K562 (cell line): ENCODE results near the gene HAP1. TPM values are rescaled to one million over a fixed set of nuclear protein-coding genes. Genes with fewer than 3 reads are reported as not detected.

Source experiments
- ATAC-seq: fragments of 200-7000 bp; cut with Tn5 transposase; 3 replicates; pipeline ENCODE4 v1.9.1; 2020; ENCODE audit warnings: moderate library complexity
- BruUV-seq: library from RNA; stranded (reverse); fragments of 400-500 nt; replicated peaks from 2 replicates; lab custom pipeline; 2021; lab: Mats Ljungman, UMichigan
- CTCF ChIA-PET: fragments of 300-600 bp; formaldehyde crosslinking; extraction: SDS; loops from one replicate; lab custom pipeline; 2021; ENCODE audit warnings: low intra/inter-chr PET ratio; lab: Yijun Ruan, JAX
- POLR2A ChIA-PET: fragments of 300-600, 350-650 bp; sonication (Branson Sonifier 250); formaldehyde crosslinking; extraction: SDS; loops from one replicate; lab custom pipeline; 2021; ENCODE audit warnings: antibody characterized with exemption, inconsistent platforms; lab: Yijun Ruan, JAX
- DNase-seq, 4 experiments: peaks; one replicate each; pipeline versions ENCODE4 v3.0.0 to v3.0.0-alpha.2; 2011 to 2018; ENCODE audit warnings: low spot score in 3 of 4, mixed read lengths in 3 of 4; ENCODE audit errors: extremely low read depth in 1 of 4
- FAIRE-seq: peaks from 2 replicates; lab custom pipeline; 2011; peaks lifted over from hg19 to GRCh38; lab: Jason Lieb, UNC
- H2AFZ ChIP-seq: 2 replicates; pipeline ENCODE4 v1.6.0; 2011; ENCODE audit warnings: low read depth, low read length, control low read depth, inconsistent platforms
- H3K27ac ChIP-seq: fragments of 200-600 bp; 3 replicates; pipeline ENCODE4 v1.8.0; 2011; ENCODE audit warnings: low read depth, mild to moderate bottlenecking, control low read depth, inconsistent platforms, low read length, moderate library complexity, mixed read lengths; ENCODE audit errors: extremely low read depth
- H3K27me3 ChIP-seq, 2 experiments: fragments of 300-600 bp in 1 of 2; 2 replicates in 1 of 2; 3 replicates in 1 of 2; pipeline versions ENCODE4 v1.6.0 to v1.8.0; 2011; ENCODE audit warnings: inconsistent platforms in 2 of 2, low read length in 2 of 2, mild to moderate bottlenecking in 1 of 2, mixed read lengths in 1 of 2, moderate library complexity in 1 of 2; ENCODE audit not compliant: control insufficient read depth in 2 of 2, insufficient read depth in 2 of 2
- H3K36me3 ChIP-seq: fragments of 300-600 bp; 3 replicates; pipeline ENCODE4 v1.8.0; 2011; ENCODE audit warnings: mild to moderate bottlenecking, low read length, inconsistent platforms; ENCODE audit not compliant: control insufficient read depth, insufficient read depth
- H3K4me1 ChIP-seq, 2 experiments: fragments of 200-600 bp in 1 of 2; replicated peaks in 1 of 2; 2 replicates in 1 of 2; 3 replicates in 1 of 2; pipeline versions ENCODE4 v1.5.1 to v1.8.0; 2011; ENCODE audit warnings: inconsistent platforms in 2 of 2, low read length in 2 of 2, mild to moderate bottlenecking in 1 of 2, mixed read lengths in 1 of 2, moderate library complexity in 1 of 2; ENCODE audit not compliant: control insufficient read depth in 2 of 2, insufficient read depth in 2 of 2
- H3K4me2 ChIP-seq: 2 replicates; pipeline ENCODE4 v1.6.1; 2011; ENCODE audit warnings: low read length, control low read depth, inconsistent platforms, mixed read lengths; ENCODE audit not compliant: insufficient read depth
- H3K4me3 ChIP-seq: fragments of 200-600 bp; sonication (generic), shearing (Covaris generic); 2 replicates; pipeline ENCODE4 v1.5.1; 2016; ENCODE audit warnings: control low read depth, inconsistent platforms
- H3K79me2 ChIP-seq: fragments of 200-600 bp; 3 replicates; pipeline ENCODE4 v1.8.0; 2011; ENCODE audit warnings: low read length, inconsistent platforms; ENCODE audit not compliant: control insufficient read depth, insufficient read depth
- H3K9ac ChIP-seq, 2 experiments: 2 replicates each; pipeline versions ENCODE4 v1.6.0 to v1.6.1; 2011; ENCODE audit warnings: low read depth in 2 of 2, low read length in 2 of 2, control low read depth in 1 of 2, inconsistent platforms in 1 of 2, mild to moderate bottlenecking in 1 of 2, mixed read lengths in 1 of 2; ENCODE audit not compliant: insufficient read depth in 1 of 2
- H3K9me1 ChIP-seq: one replicate; pipeline ENCODE4 v1.6.0; 2011; ENCODE audit warnings: inconsistent platforms, mild to moderate bottlenecking, low read length, moderate library complexity; ENCODE audit not compliant: control insufficient read depth, insufficient read depth
- H3K9me3 ChIP-seq: replicated peaks from 2 replicates; pipeline ENCODE4 v1.5.1; 2011; ENCODE audit warnings: low read depth, low read length, inconsistent platforms; ENCODE audit not compliant: control insufficient read depth, insufficient read depth
- H4K20me1 ChIP-seq: replicated peaks from 2 replicates; pipeline ENCODE4 v1.6.1; 2011; ENCODE audit warnings: low read length, inconsistent platforms, mixed read lengths; ENCODE audit not compliant: control insufficient read depth, insufficient read depth
- FOXK2 ChIP-seq, 2 experiments: fragments of 450-650 bp; IDR thresholded peaks in 1 of 2; conservative IDR thresholded peaks in 1 of 2; 2 replicates each; pipeline ENCODE4 v1.6.1; 2016; ENCODE audit warnings: low read depth in 2 of 2, mild to moderate bottlenecking in 1 of 2
- MAFF ChIP-seq: IDR thresholded peaks from 2 replicates; pipeline ENCODE4 v1.6.1; 2012; ENCODE audit warnings: low read length, improper control_type of control experiment
- MAFG ChIP-seq: fragments of 450-650 bp; conservative IDR thresholded peaks from 2 replicates; pipeline ENCODE4 v1.6.1; 2016; ENCODE audit warnings: missing genetic modification characterization, missing compliant biosample characterization
- RNF2 ChIP-seq: sonication (generic); IDR thresholded peaks from 2 replicates; pipeline ENCODE4 v1.6.1; 2016
- RUNX1 ChIP-seq: sonication (generic); IDR thresholded peaks from 2 replicates; pipeline ENCODE4 v1.6.1; 2016; ENCODE audit warnings: antibody characterized with exemption, low read depth
- SMARCC2 ChIP-seq: fragments of 450-650 bp; IDR thresholded peaks from 2 replicates; pipeline ENCODE4 v1.6.1; 2017; ENCODE audit warnings: antibody characterized with exemption, moderate library complexity, mild to moderate bottlenecking, low read depth
- SRSF3 ChIP-seq: fragments of 200-400 bp; formaldehyde crosslinking; IDR thresholded peaks from 2 replicates; pipeline ENCODE4 v1.6.1; 2016; ENCODE audit warnings: mild to moderate bottlenecking, low read length, moderate library complexity; ENCODE audit not compliant: insufficient read depth
- TAF7 ChIP-seq: fragments of 450-650 bp; IDR thresholded peaks from 2 replicates; pipeline ENCODE4 v1.6.1; 2016; ENCODE audit warnings: missing genetic modification characterization, missing compliant biosample characterization
- ZBTB8A ChIP-seq: fragments of 450-650 bp; IDR thresholded peaks from 2 replicates; pipeline ENCODE4 v1.6.1; 2018; ENCODE audit warnings: mild to moderate bottlenecking, moderate library complexity; ENCODE audit not compliant: partially characterized antibody
- WGBS: fragments of 100-300 bp; shearing (Covaris generic); methylation state at CpG from one replicate; pipeline ENCODE4 v1.1.6; 2016; ENCODE audit warnings: low coverage, mixed read lengths; ENCODE audit not compliant: insufficient coverage; ENCODE audit errors: missing lambda C conversion rate; 5-methylcytosine and 5-hydroxymethylcytosine counted together
- in situ Hi-C: fragments of 300-500 bp; cut with MboI; formaldehyde crosslinking; loops from 4 replicates; pipeline ENCODE4 v1.15.0; 2018; ENCODE audit warnings: inconsistent platforms, mixed read lengths
- intact Hi-C: fragments of 100-400 bp; cut with micrococcal nuclease; formaldehyde crosslinking; loops from 2 replicates; pipeline ENCODE4 v1.14.2; 2022
- polyA plus RNA-seq, 8 experiments: library from polyadenylated mRNA; depleted of rRNA in 4 of 8; stranded (reverse) in 5 of 8; unstranded in 3 of 8; fragments of >200 nt; fragmentation: Nextera tagmentation in 2 of 8; fragmentation: Illumina TruSeq in 1 of 8; extraction: Ambion mirVana in 2 of 8; extraction: Trizol in 1 of 8; gene quantifications; 2 replicates each; pipeline versions ENCODE4 v1.2.1 to v1.2.3, GENCODE V29; 2011 to 2014; ENCODE audit warnings: inconsistent platforms in 1 of 8, missing spikeins in 1 of 8
- total RNA-seq, 7 experiments: library from RNA; depleted of rRNA in 6 of 7; stranded (reverse); fragments of >200 nt in 6 of 7; fragmentation: Illumina TruSeq in 2 of 7; extraction: Trizol in 2 of 7; gene quantifications; 2 replicates each; pipeline versions ENCODE4 v1.2.1 to v1.2.3, GENCODE V29; 2011 to 2021; ENCODE audit warnings: low replicate concordance in 1 of 7
- TF ChIP-seq, protein P1 (sequence below): fragments of 150-350 bp; conservative IDR thresholded peaks from 2 replicates; pipeline ENCODE4 v1.6.1; 2014; ENCODE audit warnings: low read length

HAP1 gene
- total and polyA plus RNA-seq, 9 of the 15 experiments (the other 6 are each of a cell fraction or from before 2014, with no cell fraction given) = under 0.01 to 0.09 (median 0.04) TPM; not detected in 6

DNA sequence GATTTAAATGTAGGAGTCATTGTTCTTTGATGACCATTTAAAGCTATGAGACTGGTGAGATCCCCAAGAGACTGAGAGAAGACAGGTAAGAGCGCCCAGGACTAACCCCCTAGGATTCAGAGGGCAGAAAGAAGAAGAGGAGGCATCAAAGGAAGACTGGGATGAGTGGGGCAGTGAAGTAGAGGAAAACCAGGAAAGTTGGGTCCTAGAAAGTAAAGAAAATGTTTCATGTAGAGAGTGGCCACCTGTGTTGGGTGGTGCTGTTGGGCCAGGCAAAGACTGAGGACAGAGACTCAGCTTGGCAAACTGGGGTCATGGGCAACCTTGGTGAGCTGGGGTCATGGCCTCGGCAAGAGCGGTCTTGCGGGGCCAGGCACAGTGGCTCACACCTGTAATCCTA is 1.3 kb upstream of the HAP1 start:
- in situ Hi-C loops = loop anchor here (5.0 to 25.0 kb wide), 4 partner anchors 67 to 377 kb away; partner anchors contain the start of genes DHX58, HSPB9 and KAT2A
- H3K79me2 ChIP-seq = no peaks in the 10 kb centered on the region
- intact Hi-C loops = loop anchor here (5.0 kb wide), 1 partner anchor 152 kb away; no protein-coding TSS in a partner anchor

DNA sequence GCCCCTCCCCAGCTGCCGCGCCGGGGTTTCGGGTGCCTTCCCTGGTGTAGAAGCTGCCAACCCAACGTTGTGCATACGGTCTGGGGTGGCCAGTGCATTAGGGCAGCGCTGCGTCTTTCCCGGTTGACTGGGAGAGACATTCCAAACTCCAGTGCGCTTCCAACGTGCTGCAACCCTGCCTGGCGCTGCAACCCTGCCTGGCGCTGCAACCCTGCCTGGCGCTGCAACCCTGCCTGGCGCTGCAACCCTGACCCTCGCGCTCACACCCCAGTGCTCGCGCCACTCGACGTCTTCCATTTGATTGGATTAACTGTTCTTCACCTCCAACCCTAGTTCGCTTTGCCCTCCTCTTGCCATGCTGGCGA is 488 bp upstream of the HAP1 start:
- intact Hi-C loops = loop anchor here (5.0 kb wide), 1 partner anchor 152 kb away; no protein-coding TSS in a partner anchor
- DNase-seq (no peak), FAIRE-seq (no peak), ATAC-seq (no peak)
- H3K9me1 ChIP-seq = no peaks in the 10 kb centered on the region
- in situ Hi-C loops = loop anchor here (5.0 to 25.0 kb wide), 4 partner anchors 67 to 377 kb away; partner anchors contain the start of genes DHX58, HSPB9 and KAT2A
- no peak overlapping the region for H3K4me2 ChIP-seq
- CTCF ChIA-PET = no interaction called here
- peaks cover 35 to 55% of the 10 kb centered on the region in 2 experiments for H3K27me3 ChIP-seq
- no peaks in the 10 kb centered on the region for H3K9me3 ChIP-seq
- POLR2A ChIA-PET = interaction anchor here (1.1 kb wide), 2 partner anchors 51 to 88 kb away, joined by 4 to 5 read pairs; no protein-coding TSS in a partner anchor
- H3K79me2 ChIP-seq = no peaks in the 10 kb centered on the region
- peaks cover 4 to 22% of the 10 kb centered on the region in 2 experiments; a peak in 4 of 5 replicates for H3K4me1 ChIP-seq
- WGBS = 14% methylated on average over 21 of the region's 23 CpGs
- no TSS peak for BruUV-seq
- no peaks in the 10 kb centered on the region; the same call in 1 of the 2 replicates for H4K20me1 ChIP-seq
- no peak overlapping the region for H3K4me3 ChIP-seq
- H3K27ac ChIP-seq = no peak overlapping the region
- H3K36me3 ChIP-seq = no peaks in the 10 kb centered on the region
- no peak overlapping the region; a peak in 1 of 4 replicates for H3K9ac ChIP-seq
- no peak for TF ChIP-seq SMARCC2
- no peak for TF ChIP-seq RUNX1
- TF ChIP-seq TAF7 (tag) = no peak
- no peak for TF ChIP-seq MAFF
- TF ChIP-seq ZBTB8A = no peak
- TF ChIP-seq, protein P1, sequence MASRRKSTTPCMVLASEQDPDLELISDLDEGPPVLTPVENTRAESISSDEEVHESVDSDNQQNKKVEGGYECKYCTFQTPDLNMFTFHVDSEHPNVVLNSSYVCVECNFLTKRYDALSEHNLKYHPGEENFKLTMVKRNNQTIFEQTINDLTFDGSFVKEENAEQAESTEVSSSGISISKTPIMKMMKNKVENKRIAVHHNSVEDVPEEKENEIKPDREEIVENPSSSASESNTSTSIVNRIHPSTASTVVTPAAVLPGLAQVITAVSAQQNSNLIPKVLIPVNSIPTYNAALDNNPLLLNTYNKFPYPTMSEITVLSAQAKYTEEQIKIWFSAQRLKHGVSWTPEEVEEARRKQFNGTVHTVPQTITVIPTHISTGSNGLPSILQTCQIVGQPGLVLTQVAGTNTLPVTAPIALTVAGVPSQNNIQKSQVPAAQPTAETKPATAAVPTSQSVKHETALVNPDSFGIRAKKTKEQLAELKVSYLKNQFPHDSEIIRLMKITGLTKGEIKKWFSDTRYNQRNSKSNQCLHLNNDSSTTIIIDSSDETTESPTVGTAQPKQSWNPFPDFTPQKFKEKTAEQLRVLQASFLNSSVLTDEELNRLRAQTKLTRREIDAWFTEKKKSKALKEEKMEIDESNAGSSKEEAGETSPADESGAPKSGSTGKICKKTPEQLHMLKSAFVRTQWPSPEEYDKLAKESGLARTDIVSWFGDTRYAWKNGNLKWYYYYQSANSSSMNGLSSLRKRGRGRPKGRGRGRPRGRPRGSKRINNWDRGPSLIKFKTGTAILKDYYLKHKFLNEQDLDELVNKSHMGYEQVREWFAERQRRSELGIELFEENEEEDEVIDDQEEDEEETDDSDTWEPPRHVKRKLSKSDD = no peak
- no peak for TF ChIP-seq RNF2
- no peak for TF ChIP-seq SRSF3
- no peak overlapping the region for H2AFZ ChIP-seq

More for the DNA sequence above, 1.3 kb upstream of the HAP1 start:
- Histone ChIP-seq H3K27ac (no peak overlapping the region), H3K4me1 (peaks cover 4 to 25% of the 10 kb centered on the region in 2 experiments; a peak in 4 of 5 replicates), H3K4me2 (no peak overlapping the region), H3K9ac (no peak overlapping the region), H2AFZ (no peak overlapping the region), H3K9me1 (no peaks in the 10 kb centered on the region), H3K36me3 (no peaks in the 10 kb centered on the region), H3K27me3 (peaks cover 32 to 49% of the 10 kb centered on the region in 2 experiments), H3K4me3 (no peak overlapping the region), H4K20me1 (no peaks in the 10 kb centered on the region; the same call in 1 of the 2 replicates), H3K9me3 (no peaks in the 10 kb centered on the region)
- no TSS peak for BruUV-seq
- ATAC-seq (no peak), FAIRE-seq (no peak), DNase-seq (no peak)
- POLR2A ChIA-PET = interaction anchor here (1.1 to 1.2 kb wide), 2 partner anchors 47 to 50 kb away, joined by 5 read pairs; partner anchors contain the start of gene EIF1
- WGBS = 0% methylated on average over 4 of the region's 4 CpGs
- CTCF ChIA-PET = no interaction called here
- TF ChIP-seq MAFG (tag) (no peak), FOXK2 (conservative IDR thresholded peaks at IDR 0.05 in 1 of 2, IDR thresholded peaks at IDR 0.05 in 1 of 2; ENCODE audit: low read depth in 2 of 2) (no peak)
